ENCODE data around the gene SOSTDC1.

SOSTDC1 gene

GRCh38 chr7:16420329-16420648 lies 45.2 kb downstream of the SOSTDC1 start:
- TF ChIP-seq EGR1 (IDR thresholded peaks at IDR 0.05): no peak
- TF ChIP-seq YY1 (IDR thresholded peaks at IDR 0.05; ENCODE audit: low read depth): no peak
- no peak for TF ChIP-seq NFIC (IDR thresholded peaks at IDR 0.05)
- TF ChIP-seq RAD21 (IDR thresholded peaks at IDR 0.05; ENCODE audit: low read depth): no peak
- TF ChIP-seq REST (IDR thresholded peaks at IDR 0.05; ENCODE audit: low read depth): no peak
- TF ChIP-seq CREB1 (IDR thresholded peaks at IDR 0.05; ENCODE audit: low read depth): no peak
- TF ChIP-seq MAX (IDR thresholded peaks at IDR 0.05): no peak
- no peak for TF ChIP-seq TCF12 (IDR thresholded peaks at IDR 0.05; ENCODE audit: low read depth)
- no peak for TF ChIP-seq TAF1 (IDR thresholded peaks at IDR 0.05; ENCODE audit: low read depth)
- TF ChIP-seq FOXM1 (IDR thresholded peaks at IDR 0.05; ENCODE audit: borderline replicate concordance, low read depth): no peak

GRCh38 chr7:16419859-16420258 lies 45.7 kb downstream of the SOSTDC1 start:
- TF ChIP-seq ZBTB7A (IDR thresholded peaks at IDR 0.05; ENCODE audit: low read depth) (no peak), TCF12 (IDR thresholded peaks at IDR 0.05; ENCODE audit: low read depth) (no peak), RAD21 (IDR thresholded peaks at IDR 0.05; ENCODE audit: low read depth) (no peak), USF1 (IDR thresholded peaks at IDR 0.05) (no peak), MAX (IDR thresholded peaks at IDR 0.05) (no peak), YY1 (IDR thresholded peaks at IDR 0.05; ENCODE audit: low read depth) (no peak), FOXM1 (IDR thresholded peaks at IDR 0.05; ENCODE audit: borderline replicate concordance, low read depth) (no peak), NFIC (IDR thresholded peaks at IDR 0.05) (no peak), TAF1 (IDR thresholded peaks at IDR 0.05; ENCODE audit: low read depth) (no peak), CREB1 (IDR thresholded peaks at IDR 0.05; ENCODE audit: low read depth) (no peak), EGR1 (IDR thresholded peaks at IDR 0.05) (no peak), CEBPB (IDR thresholded peaks at IDR 0.05) (no peak), TEAD4 (IDR thresholded peaks at IDR 0.05) (no peak), EP300 (IDR thresholded peaks at IDR 0.05; ENCODE audit: borderline replicate concordance) (no peak), REST (IDR thresholded peaks at IDR 0.05; ENCODE audit: low read depth) (no peak)

GRCh38 chr7:16419126-16419525 lies 46.4 kb downstream of the SOSTDC1 start:
- TF ChIP-seq USF1 (IDR thresholded peaks at IDR 0.05) (no peak), FOXM1 (IDR thresholded peaks at IDR 0.05; ENCODE audit: borderline replicate concordance, low read depth) (no peak)

- TF ChIP-seq MAX (IDR thresholded peaks at IDR 0.05): no peak
- no peak for TF ChIP-seq FOXM1 (IDR thresholded peaks at IDR 0.05; ENCODE audit: borderline replicate concordance, low read depth)
- peak; percentile 39; the same call in 1 of the 2 replicates for TF ChIP-seq NFIC (IDR thresholded peaks at IDR 0.05)
Observed at GRCh38 chr7:16417906-16418305, 47.6 kb downstream of the SOSTDC1 start.

- TF ChIP-seq NFIC (IDR thresholded peaks at IDR 0.05) (no peak), CEBPB (IDR thresholded peaks at IDR 0.05) (no peak), EP300 (IDR thresholded peaks at IDR 0.05; ENCODE audit: borderline replicate concordance) (no peak), MAX (IDR thresholded peaks at IDR 0.05) (no peak), REST (IDR thresholded peaks at IDR 0.05; ENCODE audit: low read depth) (no peak)
Observed at GRCh38 chr7:16416289-16417282, 49.0 kb downstream of the SOSTDC1 start.

Data from Ishikawa (cell line).